ENCODE measurements around the gene SFXN5. TPM values are rescaled to one million over a fixed set of nuclear protein-coding genes. Genes with fewer than 3 reads are reported as not detected.

SFXN5 gene
- total and polyA plus RNA-seq, 2 of the 8 experiments (the other 6 are each of a cell fraction or from before 2014, with no cell fraction given) = 29.3 to 33.1 TPM

DNA sequence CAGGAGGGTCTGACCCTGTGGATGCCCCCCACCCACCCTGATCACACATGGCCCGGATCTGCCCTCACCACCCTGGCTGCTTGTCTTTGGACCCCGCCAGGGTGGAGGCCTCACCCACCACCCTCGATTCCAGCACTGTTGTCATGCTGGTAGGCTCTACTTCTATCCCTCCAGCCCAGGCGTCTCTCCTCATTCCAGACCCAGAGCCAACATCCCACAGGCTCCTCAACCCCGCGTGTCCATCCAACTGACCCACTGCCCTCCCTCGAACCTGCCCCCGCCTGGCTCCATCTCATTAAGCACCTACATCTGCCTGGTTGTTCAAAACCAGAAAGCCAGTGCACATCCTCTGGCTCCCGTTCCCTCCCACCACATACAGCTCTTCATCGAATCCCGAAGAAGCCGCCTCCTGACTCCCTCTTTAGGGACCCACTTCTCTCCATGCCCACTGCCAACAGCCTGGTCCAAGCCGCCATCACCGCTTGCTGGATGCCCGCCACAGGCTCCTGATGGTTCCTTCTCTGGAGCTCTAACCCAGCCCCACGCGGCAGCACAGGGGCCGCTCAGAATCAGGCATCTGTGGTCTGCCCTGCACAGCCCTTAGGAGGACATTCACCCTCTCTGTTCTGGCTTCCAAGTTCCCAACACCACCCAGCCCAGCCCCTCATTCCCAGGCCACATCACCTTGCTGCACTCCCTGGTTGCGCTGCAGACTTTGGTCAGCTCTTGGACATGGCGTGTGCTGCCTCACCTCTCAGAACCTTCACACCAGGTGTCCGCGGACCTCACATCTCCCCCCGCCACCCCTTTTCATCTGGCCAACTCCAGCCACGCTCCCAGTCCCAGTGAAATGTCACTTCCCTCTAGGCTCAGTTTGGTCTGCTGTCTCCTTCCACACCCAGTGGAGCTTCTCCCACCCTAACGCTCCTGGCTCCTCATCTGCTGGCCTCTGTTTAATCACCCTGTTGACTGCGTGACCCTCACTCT, 111.2 kb downstream of the SFXN5 start:
- no peak overlapping the region for H4K5ac ChIP-seq (ENCODE audit: insufficient read length, low read depth, low read length)
- H2BK120ac ChIP-seq (replicated peaks; ENCODE audit: low read depth, low read length) = no peak overlapping the region
- H3K36me3 ChIP-seq (ENCODE audit: control insufficient read depth in 2 of 4, insufficient read depth in 4 of 4, low read length in 3 of 4) = no peaks in the 10 kb centered on the region
- H3K79me1 ChIP-seq (ENCODE audit: low read depth, low read length) = no peaks in the 10 kb centered on the region
- no peak overlapping the region for H3K23ac ChIP-seq (ENCODE audit: insufficient read length)
- H2BK15ac ChIP-seq (ENCODE audit: low read length) = peak overlapping the region; percentile 88
- no peak overlapping the region for H3K27ac ChIP-seq (ENCODE audit: low read depth, low read length)
- FAIRE-seq (no peak), DNase-seq (ENCODE audit: low read depth in 1 of 2, low spot score in 2 of 2) (no peak)
- H3K23me2 ChIP-seq (ENCODE audit: low read depth, low read length) = no peaks in the 10 kb centered on the region
- no peaks in the 10 kb centered on the region for H3K79me2 ChIP-seq (ENCODE audit: control insufficient read depth in 1 of 2, insufficient read depth in 2 of 2, low read length in 2 of 2)
- H3K4me2 ChIP-seq (ENCODE audit: insufficient read depth in 1 of 2, low read depth in 2 of 2, low read length in 2 of 2) = no peak overlapping the region
- WGBS, 2 experiments (ENCODE audit: extremely low coverage in 1 of 2, insufficient coverage in 1 of 2, insufficient read length in 1 of 2, insufficient replicate concordance in 2 of 2, low coverage in 1 of 2, low lambda C conversion rate in 2 of 2, missing lambda C conversion rate in 1 of 2) = 88% methylated on average over 26 of the region's 26 CpGs; no CpG with 5 or more reads in 1 of the 2 experiments
- peak overlapping the region; percentile 24 for H3K4ac ChIP-seq (replicated peaks; ENCODE audit: insufficient read length, low read depth, low read length)
- no peak overlapping the region; the same call in 1 of the 2 replicates for H3K18ac ChIP-seq (ENCODE audit: extremely low read depth, low read length)
- H3K27me3 ChIP-seq (replicated peaks in 1 of 4; ENCODE audit: control insufficient read depth in 3 of 4, extremely low read depth in 1 of 4, insufficient read depth in 3 of 4, low read length in 3 of 4) = peaks cover 0 to 5% (median 0%) of the 10 kb centered on the region in 4 experiments; a peak in 1 of 7 replicates
- H3K4me1 ChIP-seq (replicated peaks in 1 of 4; ENCODE audit: control insufficient read depth in 3 of 4, insufficient read depth in 4 of 4, low read length in 3 of 4) = peaks cover 12 to 31% (median 22%) of the 10 kb centered on the region in 4 experiments
- peak overlapping the region; percentile 72; the same call in 1 of the 2 replicates for H2BK20ac ChIP-seq (ENCODE audit: low read length)
- no peak overlapping the region for H3K56ac ChIP-seq (replicated peaks; ENCODE audit: insufficient read length, low read depth, low read length)
- ChIA-PET POLR2A (ENCODE audit: partially characterized antibody) (interaction anchor here (1.1 kb wide), 2 partner anchors 9 to 41 kb away, joined by 3 to 5 read pairs; no protein-coding TSS in a partner anchor), CTCF (ENCODE audit: partially characterized antibody) (interaction anchor here (0.8 to 11.9 kb wide), 9 partner anchors 8 to 217 kb away, joined by 3 to 166 read pairs (median 4); no protein-coding TSS in a partner anchor)
- H2BK5ac ChIP-seq (ENCODE audit: low read depth, low read length) = peak overlapping the region; percentile 66; the same call in 1 of the 2 replicates
- peak overlapping the region; percentile 41 for H4K8ac ChIP-seq (ENCODE audit: extremely low read depth, insufficient read depth, low read length)
- no peaks in the 10 kb centered on the region for H3K9me3 ChIP-seq (ENCODE audit: insufficient read depth in 2 of 2, low read depth in 1 of 2, low read length in 1 of 2)
- no peak for TF ChIP-seq NANOG (IDR thresholded peaks at IDR 0.05; ENCODE audit: insufficient read depth, low read depth, low read length, poor library complexity, severe bottlenecking)
- no peak for TF ChIP-seq SIN3A (conservative IDR thresholded peaks at IDR 0.05 in 1 of 2, IDR thresholded peaks at IDR 0.05 in 1 of 2; ENCODE audit: low read depth in 1 of 2, low read length in 2 of 2)
- TF ChIP-seq KDM5A (IDR thresholded peaks at IDR 0.05; ENCODE audit: low read length) = no peak
- no peak for TF ChIP-seq BACH1 (IDR thresholded peaks at IDR 0.05; ENCODE audit: low read length)
- no peak for TF ChIP-seq KDM4A (IDR thresholded peaks at IDR 0.05; ENCODE audit: low read depth, low read length, severe bottlenecking)
- no peak for TF ChIP-seq EP300 (IDR thresholded peaks at IDR 0.05; ENCODE audit: borderline replicate concordance in 1 of 2, low read depth in 2 of 2, low read length in 2 of 2)
- H4K20me1 ChIP-seq (replicated peaks in 1 of 2; ENCODE audit: control insufficient read depth in 1 of 2, insufficient read depth in 2 of 2, low read length in 2 of 2) = no peaks in the 10 kb centered on the region
- H3K9ac ChIP-seq (replicated peaks in 1 of 4; ENCODE audit: extremely low read depth in 1 of 4, low read depth in 3 of 4, low read length in 3 of 4) = no peak overlapping the region
- peak overlapping the region; percentile 79 for H4K91ac ChIP-seq (replicated peaks; ENCODE audit: insufficient read length, low read length)
- peak overlapping the region; percentile 79; the same call in 1 of the 2 replicates for H2AK5ac ChIP-seq (ENCODE audit: low read depth, low read length)
- H3K4me3 ChIP-seq (ENCODE audit: extremely low read depth in 1 of 4, insufficient read depth in 2 of 4, low read depth in 3 of 4, low read length in 4 of 4) = no peak overlapping the region
- H3K14ac ChIP-seq (ENCODE audit: insufficient read length) = no peak overlapping the region
- no peak overlapping the region for H2AFZ ChIP-seq (ENCODE audit: low read length)
- peak overlapping the region; percentile 87; the same call in 1 of the 2 replicates for H2BK12ac ChIP-seq (ENCODE audit: low read depth, low read length)
